ENCODE results near the gene IMP3. TPM values are rescaled to one million over a fixed set of nuclear protein-coding genes. Genes with fewer than 3 reads are reported as not detected.

Gene IMP3
- total RNA-seq, 1 experiment from 2014 or later, result 84.5 TPM

DNA sequence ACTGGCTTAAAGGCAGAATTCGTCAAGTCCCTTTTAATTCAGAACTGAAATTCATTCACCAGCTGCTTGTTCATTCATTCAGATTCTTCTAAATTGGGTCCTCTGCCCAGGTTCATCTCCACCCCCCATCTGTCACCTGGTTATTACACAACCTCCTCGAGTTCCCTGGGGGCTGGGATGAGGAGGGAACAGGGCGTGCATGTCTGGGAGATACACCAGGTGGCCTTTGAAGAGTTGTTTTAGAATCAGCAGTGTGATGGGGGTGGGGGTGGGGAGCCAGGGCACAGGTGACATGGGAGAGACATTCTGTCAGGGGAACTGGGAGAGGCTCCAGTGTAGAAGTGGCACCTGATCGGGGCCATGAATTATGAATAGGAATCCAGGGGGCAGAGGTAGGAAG lies 15.9 kb upstream of the IMP3 start:
- no peaks in the 10 kb centered on the region for H3K9me3 ChIP-seq (ENCODE audit: low read depth, low read length, poor library complexity, severe bottlenecking)
- no peak overlapping the region for H3K27ac ChIP-seq (ENCODE audit: low read depth, low read length, poor library complexity, severe bottlenecking)
- no peaks in the 10 kb centered on the region for H3K4me1 ChIP-seq (ENCODE audit: insufficient read depth, low read length, poor library complexity, severe bottlenecking)
- H3K4me3 ChIP-seq (ENCODE audit: low read depth, low read length, poor library complexity, severe bottlenecking), result no peak overlapping the region
- intact Hi-C loops (cut with micrococcal nuclease; ENCODE audit: unreplicated experiment), result no loop called here
- CTCF ChIA-PET, result no interaction called here
- TF ChIP-seq, protein P1, sequence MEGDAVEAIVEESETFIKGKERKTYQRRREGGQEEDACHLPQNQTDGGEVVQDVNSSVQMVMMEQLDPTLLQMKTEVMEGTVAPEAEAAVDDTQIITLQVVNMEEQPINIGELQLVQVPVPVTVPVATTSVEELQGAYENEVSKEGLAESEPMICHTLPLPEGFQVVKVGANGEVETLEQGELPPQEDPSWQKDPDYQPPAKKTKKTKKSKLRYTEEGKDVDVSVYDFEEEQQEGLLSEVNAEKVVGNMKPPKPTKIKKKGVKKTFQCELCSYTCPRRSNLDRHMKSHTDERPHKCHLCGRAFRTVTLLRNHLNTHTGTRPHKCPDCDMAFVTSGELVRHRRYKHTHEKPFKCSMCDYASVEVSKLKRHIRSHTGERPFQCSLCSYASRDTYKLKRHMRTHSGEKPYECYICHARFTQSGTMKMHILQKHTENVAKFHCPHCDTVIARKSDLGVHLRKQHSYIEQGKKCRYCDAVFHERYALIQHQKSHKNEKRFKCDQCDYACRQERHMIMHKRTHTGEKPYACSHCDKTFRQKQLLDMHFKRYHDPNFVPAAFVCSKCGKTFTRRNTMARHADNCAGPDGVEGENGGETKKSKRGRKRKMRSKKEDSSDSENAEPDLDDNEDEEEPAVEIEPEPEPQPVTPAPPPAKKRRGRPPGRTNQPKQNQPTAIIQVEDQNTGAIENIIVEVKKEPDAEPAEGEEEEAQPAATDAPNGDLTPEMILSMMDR (conservative IDR thresholded peaks at IDR 0.05; ENCODE audit: low read depth, low read length), result no peak
- no peak for TF ChIP-seq EZH2 (IDR thresholded peaks at IDR 0.05; ENCODE audit: borderline replicate concordance, low read depth, low read length, poor library complexity, severe bottlenecking)
- BruUV-seq (replicated peaks), result no TSS peak
- DNase-seq (ENCODE audit: low spot score), result no peak
- H3K36me3 ChIP-seq (ENCODE audit: insufficient read depth, low read length, poor library complexity, severe bottlenecking), result no peaks in the 10 kb centered on the region
- POLR2A ChIA-PET (ENCODE audit: low non-redundant PET), result no interaction called here
- no peaks in the 10 kb centered on the region for H3K27me3 ChIP-seq (replicated peaks; ENCODE audit: insufficient read depth, low read depth, low read length, poor library complexity)

DNA sequence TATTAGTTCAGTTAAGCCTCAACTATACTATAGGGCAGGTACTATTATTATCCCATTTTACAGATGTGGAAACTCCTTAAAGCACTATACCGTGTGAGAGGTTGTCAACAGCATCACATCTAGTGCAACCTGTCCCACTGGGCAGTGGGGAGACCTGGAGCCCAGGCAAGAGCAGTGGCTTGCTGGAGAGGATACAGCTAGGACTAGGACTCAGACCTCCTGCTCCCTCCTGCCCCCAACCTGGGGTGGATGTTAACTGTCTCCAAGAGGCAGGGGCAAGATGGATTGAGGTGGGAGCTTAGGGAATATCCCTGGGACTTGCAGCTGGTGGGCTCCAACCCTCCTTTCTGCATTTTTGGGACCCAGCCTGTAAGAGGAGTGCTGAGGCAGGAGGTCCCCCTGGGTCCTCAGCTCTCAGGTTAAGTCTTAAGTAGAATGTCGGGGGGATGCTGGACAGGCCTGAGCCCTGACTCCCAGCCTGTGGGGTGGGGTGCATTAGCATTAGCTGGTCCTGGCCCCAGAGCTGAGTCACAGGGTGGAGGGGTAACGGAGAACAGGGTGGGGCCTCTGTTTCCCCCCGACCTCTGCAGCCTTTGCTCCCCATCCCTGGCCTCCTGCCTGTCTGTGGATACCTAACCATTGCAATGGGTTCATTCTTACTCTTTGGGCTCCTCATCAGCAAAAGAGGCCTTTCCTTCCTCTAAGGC lies 14.3 kb upstream of the IMP3 start:
- H3K9me3 ChIP-seq (ENCODE audit: low read depth, low read length, poor library complexity, severe bottlenecking), result no peaks in the 10 kb centered on the region
- ChIA-PET CTCF (interaction anchor here (0.7 kb wide), 1 partner anchor 199 kb away, joined by 7 read pairs; no protein-coding TSS in a partner anchor), POLR2A (ENCODE audit: low non-redundant PET) (interaction anchor here (0.7 kb wide), 1 partner anchor 18 kb away, joined by 3 read pairs; no protein-coding TSS in a partner anchor)
- intact Hi-C loops (cut with micrococcal nuclease; ENCODE audit: unreplicated experiment), result no loop called here
- no TSS peak for BruUV-seq (replicated peaks)
- no peaks in the 10 kb centered on the region for H3K4me1 ChIP-seq (ENCODE audit: insufficient read depth, low read length, poor library complexity, severe bottlenecking)
- H3K4me3 ChIP-seq (ENCODE audit: low read depth, low read length, poor library complexity, severe bottlenecking), result no peak overlapping the region
- no peak overlapping the region for H3K27ac ChIP-seq (ENCODE audit: low read depth, low read length, poor library complexity, severe bottlenecking)
- H3K27me3 ChIP-seq (replicated peaks; ENCODE audit: insufficient read depth, low read depth, low read length, poor library complexity), result no peaks in the 10 kb centered on the region
- H3K36me3 ChIP-seq (ENCODE audit: insufficient read depth, low read length, poor library complexity, severe bottlenecking), result no peaks in the 10 kb centered on the region
- no peak for DNase-seq (ENCODE audit: low spot score)
- TF ChIP-seq, protein P1 (conservative IDR thresholded peaks at IDR 0.05; ENCODE audit: low read depth, low read length), result no peak
- TF ChIP-seq EZH2 (IDR thresholded peaks at IDR 0.05; ENCODE audit: borderline replicate concordance, low read depth, low read length, poor library complexity, severe bottlenecking), result no peak

DNA sequence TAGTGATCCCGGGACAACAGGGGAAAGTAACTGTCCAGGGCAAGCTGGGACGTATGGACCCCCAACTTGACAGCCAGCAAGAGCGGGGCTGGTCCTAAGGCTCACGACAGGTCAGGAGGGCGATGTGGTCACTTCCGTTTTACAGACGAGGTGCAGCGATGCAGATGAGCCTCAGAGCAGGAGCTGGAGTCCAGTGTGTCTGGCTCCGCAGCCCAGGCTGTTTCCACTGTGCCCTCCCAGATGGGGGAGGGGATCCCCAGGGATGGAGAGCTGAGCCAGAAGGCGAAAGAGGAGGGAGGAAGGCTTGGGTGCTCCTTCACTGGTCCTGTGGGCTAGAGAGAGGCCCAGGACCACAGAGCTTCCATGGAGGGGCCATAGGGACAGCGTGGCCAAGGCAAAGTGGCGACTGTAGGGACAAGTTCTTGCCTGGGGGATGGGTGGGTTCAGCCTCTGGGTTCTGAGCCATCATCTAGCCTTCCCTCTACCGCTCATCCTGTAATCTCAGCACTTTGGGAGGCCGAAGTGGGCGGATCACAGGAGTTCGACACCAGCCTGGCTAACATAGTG lies 13.4 kb upstream of the IMP3 start:
- Histone ChIP-seq H3K4me3 (ENCODE audit: low read depth, low read length, poor library complexity, severe bottlenecking) (no peak overlapping the region), H3K36me3 (ENCODE audit: insufficient read depth, low read length, poor library complexity, severe bottlenecking) (no peaks in the 10 kb centered on the region), H3K27me3 (replicated peaks; ENCODE audit: insufficient read depth, low read depth, low read length, poor library complexity) (no peaks in the 10 kb centered on the region), H3K4me1 (ENCODE audit: insufficient read depth, low read length, poor library complexity, severe bottlenecking) (no peaks in the 10 kb centered on the region), H3K9me3 (ENCODE audit: low read depth, low read length, poor library complexity, severe bottlenecking) (no peaks in the 10 kb centered on the region), H3K27ac (ENCODE audit: low read depth, low read length, poor library complexity, severe bottlenecking) (no peak overlapping the region)
- no peak for DNase-seq (ENCODE audit: low spot score)
- no TSS peak for BruUV-seq (replicated peaks)
- POLR2A ChIA-PET (ENCODE audit: low non-redundant PET), result no interaction called here
- CTCF ChIA-PET, result no interaction called here
- intact Hi-C loops (cut with micrococcal nuclease; ENCODE audit: unreplicated experiment), result no loop called here
- TF ChIP-seq EZH2 (IDR thresholded peaks at IDR 0.05; ENCODE audit: borderline replicate concordance, low read depth, low read length, poor library complexity, severe bottlenecking), result no peak
- TF ChIP-seq, protein P1 (conservative IDR thresholded peaks at IDR 0.05; ENCODE audit: low read depth, low read length), result no peak
